ENCODE data around the gene ZNF486. TPM values are rescaled to one million over a fixed set of nuclear protein-coding genes. Genes with fewer than 3 reads are reported as not detected.

ZNF486 gene
- total and polyA plus RNA-seq, 2 experiments from 2014 or later = 25.4 to 37.6 TPM

GRCh38 chr19:20154636-20155035 is 12.4 kb upstream of the ZNF486 start:
- ATAC-seq (no peak), DNase-seq (ENCODE audit: low spot score) (no peak)
- no peak overlapping the region for H3K4me2 ChIP-seq
- no peak overlapping the region for H2AFZ ChIP-seq
- Mint-ChIP-seq H3K9me3 (peaks cover 17% of the 10 kb centered on the region), H3K4me3 (no peak overlapping the region), H3K27me3 (ENCODE audit: insufficient read depth, low read depth, poor library complexity) (peaks cover 9% of the 10 kb centered on the region), H3K4me1 (peaks cover 8% of the 10 kb centered on the region), H3K27ac (no peak overlapping the region), H3K36me3 (ENCODE audit: low read depth) (peaks cover 13% of the 10 kb centered on the region)
- H3K27me3 ChIP-seq (ENCODE audit: insufficient read depth) = no peaks in the 10 kb centered on the region
- no peaks in the 10 kb centered on the region for H4K20me1 ChIP-seq (replicated peaks; ENCODE audit: insufficient read depth)
- H3K27ac ChIP-seq (ENCODE audit: low read depth) = no peak overlapping the region
- no peaks in the 10 kb centered on the region for H3K36me3 ChIP-seq (ENCODE audit: insufficient read depth)
- H3F3A ChIP-seq (replicated peaks; ENCODE audit: low read depth) = no peaks in the 10 kb centered on the region
- no peak overlapping the region for H3K4me3 ChIP-seq
- no peaks in the 10 kb centered on the region for H3K79me2 ChIP-seq (replicated peaks; ENCODE audit: insufficient read depth)
- no peak for TF ChIP-seq ZNF114 (CRISPR knock-in tag; IDR thresholded peaks at IDR 0.05)
- no peak for TF ChIP-seq CREB1 (CRISPR knock-in tag; IDR thresholded peaks at IDR 0.05; ENCODE audit: low read depth)
- no peak for TF ChIP-seq ZNF331 (CRISPR knock-in tag; IDR thresholded peaks at IDR 0.05; ENCODE audit: low read depth)
- no peak for TF ChIP-seq CTCF (conservative IDR thresholded peaks at IDR 0.05; ENCODE audit: low read depth in 2 of 2)
- no peak for TF ChIP-seq STAT1 (IDR thresholded peaks at IDR 0.05; ENCODE audit: unreplicated experiment)
- no peak for TF ChIP-seq NANOG (IDR thresholded peaks at IDR 0.05; ENCODE audit: borderline replicate concordance)
- TF ChIP-seq POLR2AphosphoS5 (IDR thresholded peaks at IDR 0.05; ENCODE audit: low read depth) = no peak
- TF ChIP-seq REST (IDR thresholded peaks at IDR 0.05; ENCODE audit: unreplicated experiment) = no peak
- peaks cover 24% of the 10 kb centered on the region for H3K4me1 ChIP-seq (ENCODE audit: insufficient read depth)
- H3K9me2 ChIP-seq (ENCODE audit: insufficient read depth) = no peaks in the 10 kb centered on the region

GRCh38 chr19:20162821-20163220 is 4.2 kb upstream of the ZNF486 start:
- Histone ChIP-seq H3K4me3 (no peak overlapping the region), H3K9me2 (ENCODE audit: insufficient read depth) (no peaks in the 10 kb centered on the region), H2AFZ (peak overlapping the region; percentile 74; the same call in 1 of the 2 replicates), H3K4me2 (no peak overlapping the region), H4K20me1 (replicated peaks; ENCODE audit: insufficient read depth) (0 out of 2 replicates have a peak, but pooled peaks cover 1% of the 10 kb centered on the region), H3K36me3 (ENCODE audit: insufficient read depth) (no peaks in the 10 kb centered on the region), H3K27ac (ENCODE audit: low read depth) (no peak overlapping the region), H3K27me3 (ENCODE audit: insufficient read depth) (no peaks in the 10 kb centered on the region), H3K79me2 (replicated peaks; ENCODE audit: insufficient read depth) (peaks cover 5% of the 10 kb centered on the region), H3K4me1 (ENCODE audit: insufficient read depth) (peaks cover 43% of the 10 kb centered on the region), H3F3A (replicated peaks; ENCODE audit: low read depth) (0 out of 2 replicates have a peak, but pooled peaks cover 4% of the 10 kb centered on the region)
- H3K27me3 Mint-ChIP-seq (ENCODE audit: insufficient read depth, low read depth, poor library complexity) = peaks cover 16% of the 10 kb centered on the region
- peaks cover 7% of the 10 kb centered on the region for H3K9me3 Mint-ChIP-seq
- DNase-seq (ENCODE audit: low spot score) = no peak
- no peak for ATAC-seq
- H3K36me3 Mint-ChIP-seq (ENCODE audit: low read depth) = peaks cover 3% of the 10 kb centered on the region
- TF ChIP-seq JUNB (IDR thresholded peaks at IDR 0.05; ENCODE audit: unreplicated experiment) (no peak), REST (IDR thresholded peaks at IDR 0.05; ENCODE audit: unreplicated experiment) (no peak), CREB1 (CRISPR knock-in tag; IDR thresholded peaks at IDR 0.05; ENCODE audit: low read depth) (no peak), EZH2phosphoT487 (IDR thresholded peaks at IDR 0.05; ENCODE audit: unreplicated experiment) (no peak), ZNF331 (CRISPR knock-in tag; IDR thresholded peaks at IDR 0.05; ENCODE audit: low read depth) (no peak), NANOG (IDR thresholded peaks at IDR 0.05; ENCODE audit: borderline replicate concordance) (no peak), STAT1 (IDR thresholded peaks at IDR 0.05; ENCODE audit: unreplicated experiment) (no peak), POLR2AphosphoS5 (IDR thresholded peaks at IDR 0.05; ENCODE audit: low read depth) (no peak), CTCF (conservative IDR thresholded peaks at IDR 0.05; ENCODE audit: low read depth in 2 of 2) (no peak), ETS1 (IDR thresholded peaks at IDR 0.05) (no peak)
- H3K4me3 Mint-ChIP-seq = no peak overlapping the region
- H3K27ac Mint-ChIP-seq = no peak overlapping the region
- H3K4me1 Mint-ChIP-seq = peaks cover 19% of the 10 kb centered on the region

Data from GM23338 (cell line).